CMK (cell line): Measurements from ENCODE around the gene NCAPG2.

ENCODE experiments used
- DNase-seq: peaks from one replicate; pipeline ENCODE4 v3.0.0-alpha.2; 2010; ENCODE audit warnings: low read depth

Gene NCAPG2

DNA sequence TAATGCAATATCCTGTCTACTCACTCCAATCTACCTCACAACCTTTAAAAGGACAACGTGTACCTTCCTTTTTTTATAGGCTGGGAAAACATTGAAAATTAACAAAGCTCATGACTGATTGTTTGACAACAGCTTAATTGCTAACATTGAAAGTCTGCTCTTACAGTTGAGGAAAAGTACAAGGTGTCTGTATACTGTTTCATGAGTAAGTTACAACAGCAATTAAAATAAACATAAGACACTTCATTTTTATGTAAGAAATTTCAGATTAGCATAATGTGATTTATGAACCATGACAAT lies 28.6 kb upstream of the NCAPG2 start:
- no peak for DNase-seq

DNA sequence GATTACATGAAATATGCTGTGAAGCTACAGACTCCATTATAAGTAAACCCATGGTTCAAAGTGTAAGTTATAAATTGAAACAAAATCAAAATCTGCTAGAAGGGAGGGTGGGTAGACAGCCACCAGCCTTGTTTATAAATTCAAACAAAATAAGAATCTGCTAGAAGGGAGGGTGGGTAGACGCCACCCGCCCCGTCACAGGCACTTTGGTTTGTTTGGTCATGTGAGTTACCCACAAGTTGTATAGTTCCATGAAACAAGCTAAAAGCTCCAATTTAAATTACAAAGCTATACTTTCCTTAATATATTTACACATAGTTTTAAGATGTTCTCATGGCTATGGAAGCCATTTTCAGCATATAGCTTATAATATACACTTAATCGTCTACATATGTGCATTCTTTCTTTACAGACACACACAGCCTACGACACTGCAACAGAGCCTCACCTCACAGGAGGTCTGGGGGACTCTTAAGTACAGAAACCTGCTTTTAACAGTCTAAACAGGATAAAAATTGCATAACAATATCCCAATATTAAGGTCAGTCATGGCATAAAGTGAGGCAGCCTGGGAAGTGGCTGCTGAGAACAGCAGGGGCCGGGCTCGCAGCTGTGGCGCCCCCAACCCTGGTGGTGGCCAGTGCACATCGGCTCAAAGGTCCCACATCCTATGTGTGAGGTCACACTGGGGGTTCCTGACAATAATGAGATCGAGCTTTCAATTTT lies 28.1 kb upstream of the NCAPG2 start:
- DNase-seq: no peak

GRCh38 chr7:158731761-158732160 lies 27.2 kb upstream of the NCAPG2 start:
- DNase-seq: no peak

DNA sequence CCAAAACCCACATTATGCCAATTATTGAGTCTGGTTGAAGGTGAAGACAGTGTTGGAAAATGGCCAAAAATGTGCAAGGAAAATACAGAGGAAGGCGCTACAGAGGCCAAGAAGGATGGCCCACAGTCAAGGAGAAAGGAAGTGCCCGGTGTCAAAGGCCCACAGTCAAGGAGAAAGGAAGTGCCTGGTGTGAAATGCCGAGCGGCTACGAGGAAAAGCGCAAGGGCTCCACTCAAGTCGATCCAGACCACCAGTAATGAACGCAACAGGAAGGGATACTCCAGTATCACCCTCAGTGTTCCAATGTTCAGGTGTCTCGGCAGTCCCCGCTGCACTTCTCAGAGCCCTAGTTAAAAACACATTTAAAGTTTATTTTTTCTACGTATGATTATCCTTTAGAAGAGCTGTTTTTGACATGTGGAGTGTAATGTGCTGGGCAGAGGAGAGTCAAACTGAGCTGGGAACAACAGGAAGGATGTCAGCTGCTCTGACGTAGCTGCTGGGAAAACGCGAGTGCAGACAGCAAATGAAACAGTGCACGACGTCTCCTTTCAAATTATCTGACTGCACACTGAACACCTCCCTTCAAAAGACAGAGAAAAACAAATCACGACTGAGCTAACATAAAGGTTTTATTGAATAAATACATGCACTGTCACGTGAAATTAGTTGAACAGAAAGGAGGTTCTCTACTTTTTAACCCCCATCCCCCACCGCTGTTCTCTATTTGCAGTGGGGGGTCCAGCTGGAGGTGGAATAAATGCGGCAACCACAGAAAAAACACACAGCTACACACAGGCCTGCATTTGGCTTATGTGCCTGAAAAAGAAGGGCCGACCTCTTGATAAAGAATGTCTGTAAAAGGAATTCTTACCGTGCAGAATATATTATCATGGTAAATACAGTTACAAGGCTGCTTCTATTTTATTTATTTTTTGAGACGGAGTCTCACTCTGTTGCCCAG lies 26.1 kb upstream of the NCAPG2 start:
- no peak for DNase-seq

DNA sequence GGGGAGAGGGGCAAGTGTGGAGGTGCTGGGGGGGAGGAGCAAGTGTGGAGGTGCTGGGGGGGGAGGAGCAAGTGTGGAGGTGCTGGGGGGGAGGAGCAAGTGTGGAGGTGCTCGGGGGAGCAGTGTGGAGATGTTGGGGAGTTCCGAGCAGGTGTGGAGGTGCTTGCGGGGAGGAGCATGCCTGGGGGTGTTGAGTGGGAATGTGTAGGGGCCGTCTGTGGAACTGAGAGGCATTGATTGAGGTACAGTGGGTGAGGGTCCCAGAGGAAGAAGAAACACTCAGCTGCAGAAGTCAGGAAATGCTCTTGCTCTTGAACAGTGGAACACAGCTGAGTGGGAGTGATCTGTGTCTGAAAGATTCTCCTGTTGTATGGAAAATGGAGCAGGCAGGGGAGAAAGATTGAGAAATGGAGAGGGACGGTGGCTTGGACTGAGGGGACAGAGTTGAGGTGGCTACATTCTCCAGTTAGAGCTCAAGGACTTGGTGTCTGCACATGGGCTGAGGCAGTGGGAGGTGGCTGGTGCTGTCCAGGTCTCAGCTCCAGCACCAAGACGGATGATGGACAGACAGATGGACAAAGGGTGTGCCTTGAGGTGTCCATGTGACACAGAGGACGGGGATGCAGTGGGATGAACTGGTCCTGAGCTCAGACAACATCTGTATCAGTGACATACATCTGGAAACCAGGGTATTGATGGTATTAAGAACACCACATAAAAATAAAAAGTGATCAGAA lies 25.2 kb upstream of the NCAPG2 start:
- no peak for DNase-seq

DNA sequence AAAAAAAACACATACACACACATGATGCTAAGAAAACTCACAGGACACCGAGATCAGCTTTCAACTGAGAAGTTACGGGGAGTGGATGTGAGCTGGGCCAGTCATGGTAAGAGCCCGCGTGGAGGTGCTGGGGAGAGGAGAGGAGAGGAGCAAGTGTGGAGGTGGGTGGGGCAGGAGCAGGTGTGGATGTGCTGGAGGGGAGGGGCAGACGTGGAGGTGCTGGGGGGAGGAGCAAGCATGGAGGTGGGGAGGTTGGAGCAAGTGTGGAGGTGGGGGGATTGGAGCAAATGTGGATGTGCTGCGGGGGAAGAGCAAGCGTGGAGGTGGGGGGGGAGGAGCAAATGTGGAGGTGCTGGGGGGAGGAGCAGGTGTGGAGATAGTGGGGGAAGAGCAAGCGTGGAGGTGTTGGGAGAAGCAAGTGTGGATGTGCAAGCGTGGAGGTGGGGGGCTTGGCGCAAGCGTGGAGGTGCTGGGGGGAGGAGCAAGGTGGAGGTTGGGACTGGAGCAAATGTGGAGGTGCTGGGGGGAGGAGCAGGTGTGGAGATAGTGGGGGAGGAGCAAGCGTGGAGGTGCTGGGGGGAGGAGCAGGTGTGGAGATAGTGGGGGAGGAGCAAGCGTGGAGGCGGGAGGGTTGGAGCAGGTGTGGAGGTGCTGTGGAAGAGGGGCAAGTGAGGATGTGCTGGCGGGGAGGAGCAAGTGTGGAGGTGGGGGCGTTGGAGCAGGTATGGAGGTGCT lies 24.5 kb upstream of the NCAPG2 start:
- no peak for DNase-seq

- DNase-seq: no peak
Observed at GRCh38 chr7:158727690-158728089, 23.1 kb upstream of the NCAPG2 start.

DNA sequence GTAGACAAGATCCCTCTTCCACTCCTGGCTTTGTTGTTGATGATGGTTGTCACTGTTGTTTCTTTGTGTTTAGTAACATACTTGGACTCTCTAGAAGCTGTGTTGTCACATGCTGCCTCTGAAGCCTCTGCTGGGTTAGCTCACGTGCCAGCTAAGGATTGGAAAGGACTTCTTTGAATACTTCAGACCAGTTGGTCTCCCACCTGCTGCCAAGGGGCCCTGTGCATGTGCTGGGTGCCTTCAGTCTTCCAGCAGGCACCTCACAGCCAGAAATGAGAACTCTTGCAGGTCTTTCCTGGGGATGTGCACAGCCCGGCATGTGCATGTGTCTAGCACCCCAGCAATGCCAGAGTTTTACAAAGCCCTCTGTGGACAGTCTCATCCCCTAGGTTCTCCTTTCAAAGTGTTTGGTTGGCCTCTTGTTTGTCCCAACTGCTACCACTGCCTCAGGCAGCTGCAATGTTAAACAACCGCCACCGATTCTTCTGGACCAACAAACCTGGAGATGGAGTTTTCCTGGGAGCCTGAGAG lies 21.7 kb upstream of the NCAPG2 start:
- no peak for DNase-seq

DNA sequence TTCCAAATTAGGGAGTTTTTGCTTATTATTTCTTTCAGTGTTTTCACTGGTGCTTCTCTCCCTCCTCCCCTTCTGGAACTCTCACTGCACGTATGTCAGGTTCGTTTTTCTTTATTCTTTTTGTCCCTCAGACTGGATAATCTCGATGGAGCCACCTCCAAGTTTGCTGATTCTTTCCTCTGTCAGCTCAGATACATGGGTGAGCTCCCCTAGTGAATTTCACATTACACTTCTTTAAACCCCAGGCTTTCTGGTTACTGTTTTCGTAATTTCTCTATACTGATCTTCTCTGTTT lies 20.8 kb upstream of the NCAPG2 start:
- DNase-seq: no peak

- DNase-seq: no peak
Observed at GRCh38 chr7:158724658-158725505, 20.3 kb upstream of the NCAPG2 start.

- no peak for DNase-seq
Observed at GRCh38 chr7:158723714-158724385, 19.2 kb upstream of the NCAPG2 start.

- DNase-seq: no peak
Observed at GRCh38 chr7:158723266-158723665, 18.7 kb upstream of the NCAPG2 start.

DNA sequence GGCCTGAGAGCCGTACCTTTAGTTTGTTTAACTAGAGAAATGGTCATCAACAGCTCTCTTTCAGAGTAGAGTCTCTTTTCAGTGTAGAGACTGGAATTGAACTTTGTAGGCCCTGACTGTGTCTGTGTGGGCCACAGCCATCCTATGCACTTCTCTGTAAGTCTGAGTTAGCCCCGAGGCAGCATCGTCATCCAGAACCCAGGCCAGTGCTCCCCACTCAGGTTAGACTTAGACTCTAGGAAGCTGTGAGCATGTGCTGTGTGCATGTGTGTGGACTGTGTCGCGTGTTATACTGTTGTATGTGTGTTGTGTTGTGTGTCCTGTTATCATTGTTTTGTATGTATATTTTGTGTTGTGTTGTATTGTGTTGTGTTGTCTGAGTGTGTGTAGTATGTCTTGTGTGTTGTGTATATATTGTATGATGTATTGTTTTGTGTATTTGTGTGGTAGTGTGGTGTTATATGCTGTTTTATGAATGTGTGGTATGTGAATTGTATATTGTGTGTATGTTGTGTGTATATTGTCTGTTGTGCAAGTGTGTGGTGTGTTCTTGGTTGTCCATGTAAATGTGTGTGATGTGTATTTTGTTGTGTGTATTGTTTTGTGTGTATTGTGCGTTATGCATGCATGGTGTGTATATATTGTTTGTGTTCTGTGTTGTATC lies 18.1 kb upstream of the NCAPG2 start:
- no peak for DNase-seq

- no peak for DNase-seq
Observed at GRCh38 chr7:158720112-158720511, 15.5 kb upstream of the NCAPG2 start.

DNA sequence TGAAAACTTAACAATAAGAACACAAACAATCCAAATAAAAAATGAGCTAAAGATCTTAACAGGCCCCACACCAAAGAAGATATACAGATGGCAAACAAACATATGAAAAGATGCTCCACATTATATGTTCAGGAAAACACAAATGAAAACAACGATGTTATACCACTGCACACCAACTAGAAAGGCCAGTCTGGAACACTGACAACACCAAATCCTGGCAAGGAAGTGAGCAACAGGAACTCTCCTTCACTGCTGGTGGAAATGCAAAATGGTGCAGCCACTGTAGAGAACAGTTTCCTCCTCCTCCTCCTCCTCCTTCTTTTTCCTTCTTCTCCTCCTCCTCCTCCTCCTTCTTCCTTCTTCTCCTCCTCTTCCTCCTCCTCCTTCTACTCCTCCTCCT lies 12.2 kb upstream of the NCAPG2 start:
- DNase-seq: no peak

DNA sequence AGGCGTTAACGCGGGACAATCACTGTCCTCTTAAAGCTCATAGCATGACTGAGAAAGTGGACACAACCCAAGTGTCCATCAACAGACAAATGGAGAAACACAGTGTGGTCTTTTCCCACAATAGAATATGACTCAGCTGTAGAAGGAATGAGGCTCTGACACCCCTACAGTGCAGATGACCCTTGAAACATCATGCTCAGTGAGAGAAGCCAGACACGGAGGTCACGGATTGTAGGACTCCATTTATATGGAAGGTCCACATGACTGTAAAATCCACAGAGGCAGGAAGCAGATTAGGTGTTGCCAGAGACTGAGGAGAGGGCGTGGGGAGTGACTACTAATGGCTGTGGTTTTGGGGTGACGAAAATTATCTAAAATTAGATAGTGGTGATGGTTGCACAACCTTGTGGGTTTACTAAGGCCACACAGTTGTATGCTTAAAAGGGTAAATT lies 6.1 kb upstream of the NCAPG2 start:
- DNase-seq: no peak

- DNase-seq: no peak
Observed at GRCh38 chr7:158707610-158708009, 3.0 kb upstream of the NCAPG2 start.

GRCh38 chr7:158706710-158707590 lies 2.3 kb upstream of the NCAPG2 start:
- no peak for DNase-seq

DNA sequence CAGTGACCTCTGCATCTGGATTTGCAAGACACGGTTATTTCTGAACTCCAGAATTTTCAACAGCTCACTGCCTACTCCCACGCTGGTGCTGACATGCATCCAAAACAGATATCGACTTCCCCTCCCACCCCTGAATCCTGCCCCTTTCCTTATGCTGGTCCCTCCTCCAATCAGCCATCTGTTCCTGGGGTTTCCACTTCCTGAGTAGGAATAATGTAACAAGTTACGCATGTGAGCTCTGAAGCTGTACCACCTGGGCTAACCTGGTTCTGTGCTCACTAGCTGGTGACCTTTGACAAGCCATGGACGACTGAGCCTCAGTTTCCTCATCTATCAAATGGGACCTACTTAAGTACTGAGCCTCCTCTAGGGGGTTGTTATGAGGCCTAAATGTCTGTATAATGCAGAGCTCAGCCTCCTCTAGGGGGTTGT lies 1.7 kb upstream of the NCAPG2 start:
- no peak for DNase-seq
